H9 (cell line): Measurements from ENCODE around the gene LRRC71. TPM values are rescaled to one million over a fixed set of nuclear protein-coding genes. Genes with fewer than 3 reads are reported as not detected.

ENCODE experiments used
- DNase-seq: peaks from one replicate; pipeline ENCODE4 v3.0.0-alpha.2; 2017
- H2AFZ ChIP-seq: one replicate; pipeline ENCODE4 v1.6.1; 2013; ENCODE audit warnings: mild to moderate bottlenecking, low read length, control low read depth, moderate library complexity
- H2AK5ac ChIP-seq: 2 replicates; pipeline ENCODE4 v1.6.1; 2013; ENCODE audit warnings: low read length, control low read depth, mixed read lengths; ENCODE audit not compliant: insufficient read length
- H2BK120ac ChIP-seq: one replicate; pipeline ENCODE4 v1.6.1; 2013; ENCODE audit warnings: low read depth, mild to moderate bottlenecking, low read length, control low read depth, inconsistent platforms; ENCODE audit not compliant: poor library complexity, severe bottlenecking
- H2BK12ac ChIP-seq: 2 replicates; pipeline ENCODE4 v1.6.1; 2013; ENCODE audit warnings: low read length, control low read depth, mixed read lengths, low read depth; ENCODE audit not compliant: insufficient read length
- H2BK15ac ChIP-seq: 2 replicates; pipeline ENCODE4 v1.6.1; 2013; ENCODE audit warnings: low read depth, low read length, control low read depth
- H2BK20ac ChIP-seq: one replicate; pipeline ENCODE4 v1.6.1; 2013; ENCODE audit warnings: low read depth, mild to moderate bottlenecking, low read length, control low read depth, inconsistent platforms; ENCODE audit not compliant: poor library complexity, severe bottlenecking
- H2BK5ac ChIP-seq: 2 replicates; pipeline ENCODE4 v1.6.1; 2013; ENCODE audit warnings: low read length, control low read depth, mixed read lengths; ENCODE audit not compliant: insufficient read length
- H3K14ac ChIP-seq: 2 replicates; pipeline ENCODE4 v1.6.1; 2013; ENCODE audit warnings: low read length, control low read depth; ENCODE audit not compliant: insufficient read depth
- H3K18ac ChIP-seq: 2 replicates; pipeline ENCODE4 v1.6.1; 2013; ENCODE audit warnings: low read depth, mild to moderate bottlenecking, mixed read lengths, low read length, control low read depth; ENCODE audit not compliant: insufficient read length
- H3K23ac ChIP-seq: 2 replicates; pipeline ENCODE4 v1.6.1; 2013; ENCODE audit warnings: low read length, control low read depth, mixed read lengths, low read depth; ENCODE audit not compliant: insufficient read length
- H3K23me2 ChIP-seq: 2 replicates; pipeline ENCODE4 v1.6.1; 2013; ENCODE audit warnings: low read depth, mild to moderate bottlenecking, mixed read lengths, low read length, control low read depth; ENCODE audit not compliant: insufficient read length, poor library complexity, severe bottlenecking
- H3K27ac ChIP-seq: 2 replicates; pipeline ENCODE4 v1.5.1; 2013; ENCODE audit warnings: low read length, control low read depth, mixed read lengths, low read depth; ENCODE audit not compliant: insufficient read length
- H3K27me3 ChIP-seq: 2 replicates; pipeline ENCODE4 v1.6.1; 2013; ENCODE audit warnings: low read length, control low read depth, inconsistent platforms; ENCODE audit not compliant: insufficient read depth
- H3K4ac ChIP-seq: 2 replicates; pipeline ENCODE4 v1.6.1; 2013; ENCODE audit warnings: low read depth, mild to moderate bottlenecking, control low read depth, inconsistent platforms, low read length, moderate library complexity
- H3K4me1 ChIP-seq: 2 replicates; pipeline ENCODE4 v1.6.1; 2013; ENCODE audit warnings: low read length, control low read depth, inconsistent platforms; ENCODE audit not compliant: insufficient read depth
- H3K4me2 ChIP-seq: 2 replicates; pipeline ENCODE4 v1.6.1; 2013; ENCODE audit warnings: low read length, control low read depth, mixed read lengths; ENCODE audit not compliant: insufficient read length, insufficient read depth
- H3K56ac ChIP-seq: 2 replicates; pipeline ENCODE4 v1.6.1; 2013; ENCODE audit warnings: low read depth, mild to moderate bottlenecking, mixed read lengths, low read length, control low read depth; ENCODE audit not compliant: insufficient read length
- H3K79me1 ChIP-seq: 2 replicates; pipeline ENCODE4 v1.6.1; 2013; ENCODE audit warnings: low read depth, mild to moderate bottlenecking, moderate library complexity, low read length, control low read depth, inconsistent platforms; ENCODE audit not compliant: insufficient read depth, poor library complexity, severe bottlenecking
- H3K79me2 ChIP-seq: 2 replicates; pipeline ENCODE4 v1.6.1; 2013; ENCODE audit warnings: low read length, control low read depth, inconsistent platforms; ENCODE audit not compliant: insufficient read depth
- H3K9ac ChIP-seq: 2 replicates; pipeline ENCODE4 v1.6.1; 2013; ENCODE audit warnings: low read length, control low read depth, mixed read lengths; ENCODE audit not compliant: insufficient read length; ENCODE audit errors: extremely low read depth
- H3K9me3 ChIP-seq: one replicate; pipeline ENCODE4 v1.6.1; 2013; ENCODE audit warnings: low read depth, low read length, inconsistent platforms; ENCODE audit not compliant: control insufficient read depth
- H3T11ph ChIP-seq: one replicate; pipeline ENCODE4 v1.6.1; 2013; ENCODE audit warnings: mild to moderate bottlenecking, low read length, control low read depth, inconsistent platforms
- H4K20me1 ChIP-seq: one replicate; pipeline ENCODE4 v1.6.1; 2013; ENCODE audit not compliant: control insufficient read depth, insufficient read length, insufficient read depth
- H4K5ac ChIP-seq: 2 replicates; pipeline ENCODE4 v1.6.1; 2013; ENCODE audit warnings: low read depth, mild to moderate bottlenecking, mixed read lengths, low read length, control low read depth; ENCODE audit not compliant: insufficient read length
- H4K8ac ChIP-seq: replicated peaks from 2 replicates; pipeline ENCODE4 v1.6.1; 2013; ENCODE audit warnings: low read length, control low read depth, mixed read lengths, low read depth; ENCODE audit not compliant: insufficient read length
- H4K91ac ChIP-seq: 2 replicates; pipeline ENCODE4 v1.6.1; 2013; ENCODE audit warnings: low read depth, mild to moderate bottlenecking, moderate library complexity, mixed read lengths, low read length, control low read depth; ENCODE audit not compliant: insufficient read length
- H3K27ac Mint-ChIP-seq, 3 experiments: 2 replicates in 2 of 3; 3 replicates in 1 of 3; pipeline ENCODE4 v1.8.0; 2020 to 2021; ENCODE audit warnings: mixed read lengths in 3 of 3, mild to moderate bottlenecking in 1 of 3, moderate library complexity in 1 of 3
- H3K27me3 Mint-ChIP-seq: 2 replicates; pipeline ENCODE4 v1.8.0; 2021; ENCODE audit warnings: low read depth, mild to moderate bottlenecking, moderate library complexity, mixed read lengths
- H3K36me3 Mint-ChIP-seq, 3 experiments: 2 replicates in 2 of 3; 3 replicates in 1 of 3; pipeline ENCODE4 v1.8.0; 2020 to 2021; ENCODE audit warnings: low read depth in 3 of 3, mixed read lengths in 3 of 3; ENCODE audit not compliant: insufficient read depth in 1 of 3
- H3K4me1 Mint-ChIP-seq, 2 experiments: 2 replicates each; pipeline ENCODE4 v1.8.0; 2020; ENCODE audit warnings: mixed read lengths in 2 of 2
- H3K4me3 Mint-ChIP-seq, 2 experiments: 2 replicates in 1 of 2; 3 replicates in 1 of 2; pipeline ENCODE4 v1.8.0; 2020 to 2021; ENCODE audit warnings: mild to moderate bottlenecking in 2 of 2, mixed read lengths in 2 of 2, moderate library complexity in 1 of 2
- H3K9me3 Mint-ChIP-seq, 2 experiments: 2 replicates in 1 of 2; 3 replicates in 1 of 2; pipeline ENCODE4 v1.8.0; 2020; ENCODE audit warnings: mild to moderate bottlenecking in 2 of 2, mixed read lengths in 2 of 2, moderate library complexity in 1 of 2
- CTCF ChIP-seq: fragments of 200-600 bp; sonication (generic); conservative IDR thresholded peaks from 3 replicates; pipeline ENCODE4 v1.8.0; 2021; ENCODE audit warnings: antibody characterized with exemption, mild to moderate bottlenecking
- WGBS: extraction: QIAGEN DNeasy Blood & Tissue Kit; methylation state at CpG from one replicate; pipeline ENCODE4 v1.1.7; 2013; ENCODE audit warnings: missing lambda C conversion rate, low lambda C conversion rate, mixed read lengths; ENCODE audit not compliant: insufficient read length; ENCODE audit errors: extremely low coverage; 5-methylcytosine and 5-hydroxymethylcytosine counted together
- total RNA-seq: library from RNA; stranded (reverse); gene quantifications from 2 replicates; pipeline ENCODE4 v1.2.1, GENCODE V29; 2021

Gene LRRC71
- total RNA-seq, 1 experiment from 2014 or later: not detected

DNA sequence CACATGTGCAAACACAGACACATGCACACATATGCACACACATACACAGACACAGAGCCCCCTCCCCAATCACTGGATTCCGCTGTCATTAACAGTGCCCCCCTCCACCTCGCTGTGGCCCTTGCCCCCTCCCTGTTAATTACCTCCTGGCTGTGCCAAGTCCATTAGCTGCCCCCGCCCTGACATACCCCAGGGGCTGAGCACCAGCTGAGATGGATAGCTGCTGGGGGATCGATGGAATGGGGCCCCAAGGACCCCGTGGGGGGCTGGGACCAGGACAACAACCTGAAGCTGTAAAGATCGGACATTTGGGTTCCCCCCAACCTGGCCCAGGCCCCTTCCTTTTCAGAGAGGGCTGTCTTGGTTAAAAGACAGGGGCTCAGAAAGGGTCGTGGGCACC, 36.5 kb upstream of the LRRC71 start:
- H3K79me1 ChIP-seq: no peaks in the 10 kb centered on the region
- peaks cover 70% of the 10 kb centered on the region for H3K27me3 Mint-ChIP-seq
- no peak overlapping the region for H2BK5ac ChIP-seq
- H4K91ac ChIP-seq: no peak overlapping the region
- H2AFZ ChIP-seq: no peak overlapping the region
- H3K14ac ChIP-seq: no peak overlapping the region
- H4K8ac ChIP-seq: no peak overlapping the region
- H2BK15ac ChIP-seq: no peak overlapping the region
- no peak overlapping the region for H3K9ac ChIP-seq
- no peak overlapping the region for H2BK20ac ChIP-seq
- no peak for TF ChIP-seq CTCF
- H3K4me2 ChIP-seq: no peak overlapping the region
- no peak overlapping the region for H3K23ac ChIP-seq
- H3T11ph ChIP-seq: no peak overlapping the region
- no peak overlapping the region for H3K27ac Mint-ChIP-seq
- H3K27me3 ChIP-seq: no peaks in the 10 kb centered on the region; the same call in 1 of the 2 replicates
- H3K9me3 ChIP-seq: no peaks in the 10 kb centered on the region
- H2BK12ac ChIP-seq: no peak overlapping the region
- H3K9me3 Mint-ChIP-seq: no peaks in the 10 kb centered on the region
- H4K5ac ChIP-seq: no peak overlapping the region
- no peaks in the 10 kb centered on the region for H3K79me2 ChIP-seq
- H3K18ac ChIP-seq: no peak overlapping the region
- H3K4me3 Mint-ChIP-seq: no peak overlapping the region; a peak in 1 of 5 replicates
- no peak overlapping the region for H2BK120ac ChIP-seq
- H3K56ac ChIP-seq: no peak overlapping the region
- H3K36me3 Mint-ChIP-seq: no peaks in the 10 kb centered on the region
- no peak overlapping the region for H3K27ac ChIP-seq
- no peaks in the 10 kb centered on the region for H4K20me1 ChIP-seq
- no peak overlapping the region for H3K4ac ChIP-seq
- WGBS: no CpG with 5 or more reads among the region's 7 CpGs
- no peaks in the 10 kb centered on the region for H3K23me2 ChIP-seq
- no peak overlapping the region for H2AK5ac ChIP-seq
- DNase-seq: no peak
- peaks cover 35 to 67% of the 10 kb centered on the region in 2 experiments for H3K4me1 Mint-ChIP-seq
- peaks cover 2% of the 10 kb centered on the region; the same call in 1 of the 2 replicates for H3K4me1 ChIP-seq
